ENCODE measurements around the gene WDR87. TPM values are rescaled to one million over a fixed set of nuclear protein-coding genes. Genes with fewer than 3 reads are reported as not detected.
"Not testable (repeated sequence)": the region's sequence is repeated elsewhere in the genome, so short reads cannot be mapped to it uniquely, and the experiment has no call there.

WDR87 gene
- total and polyA plus RNA-seq, 4 donors: 0.14 to 0.29 TPM; not detected in 2

DNA sequence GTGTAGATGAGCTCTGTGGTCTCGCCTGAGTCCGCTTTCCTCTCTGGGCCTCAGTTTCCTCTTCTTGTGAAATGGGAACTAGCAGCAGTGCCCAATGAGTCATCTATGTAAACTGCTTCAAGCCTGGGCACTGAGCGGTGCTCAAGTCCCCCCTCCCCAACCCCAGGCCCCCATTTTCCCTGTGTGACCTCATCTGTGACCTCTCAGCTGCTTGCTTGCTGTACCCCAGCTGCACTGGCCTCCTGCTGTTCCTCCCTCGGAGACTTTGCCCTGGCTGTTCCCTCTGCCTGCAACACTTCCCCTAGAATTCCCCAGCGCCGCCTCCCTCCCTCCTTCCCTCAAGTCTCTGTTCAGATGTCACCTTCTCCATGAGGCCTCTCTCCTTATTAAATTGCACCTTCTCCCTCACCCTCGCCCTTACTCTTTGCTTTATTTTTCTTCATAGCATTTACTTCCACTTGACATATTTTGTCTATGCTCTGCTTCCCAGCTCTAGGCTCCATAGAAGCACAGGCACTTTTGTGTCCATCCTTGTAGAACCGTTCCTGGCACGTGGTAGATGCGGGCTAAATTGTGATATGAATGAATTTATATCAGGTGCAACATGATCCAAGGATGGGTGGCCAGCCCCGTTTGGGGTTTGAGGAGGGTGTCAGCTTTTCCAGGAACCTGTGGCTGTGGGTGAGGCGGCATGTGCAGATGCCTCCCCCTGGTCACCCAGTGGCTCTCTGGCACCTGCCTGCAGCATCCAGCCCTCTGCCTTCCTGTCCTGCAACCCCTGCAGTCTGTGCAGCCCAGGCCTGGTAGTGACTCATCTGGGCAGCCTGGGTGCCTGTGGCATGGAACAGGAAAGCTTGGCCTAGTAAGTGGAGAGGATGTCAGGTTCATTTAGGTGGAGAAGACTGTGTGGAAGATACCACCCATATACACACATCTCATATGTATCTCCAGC is 26.9 kb upstream of the WDR87 start:
- H3K27me3 ChIP-seq (ENCODE audit: control insufficient read depth, insufficient read depth, low read length): no peaks in the 10 kb centered on the region
- no peaks in the 10 kb centered on the region for H3K9me3 ChIP-seq (ENCODE audit: control insufficient read depth, insufficient read depth, low read length)
- 75% methylated on average over 11 of the region's 12 CpGs for WGBS (ENCODE audit: insufficient coverage)
- no peaks in the 10 kb centered on the region for H3K36me3 ChIP-seq (ENCODE audit: control insufficient read depth, insufficient read depth, low read length)
- no peak overlapping the region for H3K4me3 ChIP-seq (ENCODE audit: low read depth, low read length)
- DNase-seq (ENCODE audit: low read depth in 4 of 6, low spot score in 6 of 6): peak in 1 of 6 donors; percentile 42
- H3K4me1 ChIP-seq (ENCODE audit: control insufficient read depth, insufficient read depth, low read length): peaks cover 44% of the 10 kb centered on the region
- H3K27ac ChIP-seq (ENCODE audit: low read depth, low read length): no peak overlapping the region

DNA sequence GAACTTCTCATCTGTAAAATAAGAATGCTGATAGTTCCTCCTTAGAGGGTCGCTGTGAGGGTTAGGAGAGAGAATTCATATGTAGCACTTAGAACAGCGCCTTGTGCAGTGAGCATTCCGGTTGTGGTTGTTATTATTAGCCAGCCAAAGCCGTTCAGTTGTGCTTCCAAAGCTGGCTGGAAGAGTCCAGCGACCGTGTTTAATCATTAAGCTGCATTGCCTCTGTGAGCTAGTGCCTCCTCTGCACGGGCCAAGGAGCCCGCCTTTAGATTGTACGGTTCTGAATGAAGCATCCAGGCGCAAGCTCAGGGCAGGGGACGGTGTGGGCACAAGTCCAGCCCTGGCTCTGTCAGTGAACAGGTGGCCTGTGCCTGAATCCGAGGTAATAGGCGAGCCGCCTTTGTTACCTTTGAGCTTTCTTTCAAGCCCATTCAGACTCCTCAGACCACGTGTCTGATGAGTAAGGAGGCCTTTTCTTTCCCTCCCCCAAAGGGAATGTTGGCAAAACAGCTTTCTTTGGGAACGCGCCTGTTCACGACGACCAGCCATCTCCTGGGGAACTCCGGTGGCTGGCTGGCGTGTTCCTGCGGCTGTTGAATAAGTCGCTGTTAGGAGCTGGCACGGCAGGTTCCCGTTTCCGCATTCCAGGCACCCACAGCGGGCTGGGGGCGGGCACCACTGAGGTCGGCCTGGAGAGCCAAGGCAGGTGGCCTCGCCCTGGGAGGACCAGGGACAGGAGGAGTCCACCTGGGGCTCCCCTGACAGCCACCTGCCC is 25.7 kb upstream of the WDR87 start:
- WGBS (ENCODE audit: insufficient coverage): 9% methylated on average over 26 of the region's 30 CpGs
- DNase-seq (ENCODE audit: low read depth in 4 of 6, low spot score in 6 of 6): peak in 4 of 6 donors; percentile 43 to 84 (median 66)
- H3K9me3 ChIP-seq (ENCODE audit: control insufficient read depth, insufficient read depth, low read length): no peaks in the 10 kb centered on the region
- no peak overlapping the region for H3K27ac ChIP-seq (ENCODE audit: low read depth, low read length)
- no peaks in the 10 kb centered on the region for H3K27me3 ChIP-seq (ENCODE audit: control insufficient read depth, insufficient read depth, low read length)
- H3K36me3 ChIP-seq (ENCODE audit: control insufficient read depth, insufficient read depth, low read length): no peaks in the 10 kb centered on the region
- H3K4me1 ChIP-seq (ENCODE audit: control insufficient read depth, insufficient read depth, low read length): peaks cover 46% of the 10 kb centered on the region
- no peak overlapping the region for H3K4me3 ChIP-seq (ENCODE audit: low read depth, low read length)

DNA sequence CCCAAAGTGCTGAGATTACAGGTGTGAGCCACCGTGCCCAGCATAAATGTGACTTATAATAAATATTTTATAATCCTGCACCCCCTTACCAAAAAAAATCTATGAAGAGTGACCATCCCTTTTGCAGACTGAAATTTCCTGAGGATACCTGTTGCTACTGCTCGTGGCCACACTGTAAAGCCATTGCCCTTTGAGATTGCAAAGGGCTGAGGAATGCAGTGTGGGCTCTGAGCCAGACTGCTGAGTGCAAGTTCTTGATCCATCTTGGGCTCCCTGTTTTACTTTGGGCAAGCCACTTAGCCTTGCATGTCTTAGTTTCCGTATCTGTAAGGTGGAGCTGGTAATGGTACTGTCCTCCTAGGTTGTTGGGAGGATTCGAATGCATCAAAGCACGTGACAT is 24.0 kb upstream of the WDR87 start:
- WGBS (ENCODE audit: insufficient coverage): 67% methylated on average over 1 of the region's 5 CpGs
- Histone ChIP-seq H3K9me3 (ENCODE audit: control insufficient read depth, insufficient read depth, low read length) (no peaks in the 10 kb centered on the region), H3K4me3 (ENCODE audit: low read depth, low read length) (no peak overlapping the region), H3K27ac (ENCODE audit: low read depth, low read length) (no peak overlapping the region), H3K36me3 (ENCODE audit: control insufficient read depth, insufficient read depth, low read length) (peaks cover 5% of the 10 kb centered on the region), H3K4me1 (ENCODE audit: control insufficient read depth, insufficient read depth, low read length) (peaks cover 46% of the 10 kb centered on the region), H3K27me3 (ENCODE audit: control insufficient read depth, insufficient read depth, low read length) (no peaks in the 10 kb centered on the region)
- DNase-seq (ENCODE audit: low read depth in 4 of 6, low spot score in 6 of 6): no peak

DNA sequence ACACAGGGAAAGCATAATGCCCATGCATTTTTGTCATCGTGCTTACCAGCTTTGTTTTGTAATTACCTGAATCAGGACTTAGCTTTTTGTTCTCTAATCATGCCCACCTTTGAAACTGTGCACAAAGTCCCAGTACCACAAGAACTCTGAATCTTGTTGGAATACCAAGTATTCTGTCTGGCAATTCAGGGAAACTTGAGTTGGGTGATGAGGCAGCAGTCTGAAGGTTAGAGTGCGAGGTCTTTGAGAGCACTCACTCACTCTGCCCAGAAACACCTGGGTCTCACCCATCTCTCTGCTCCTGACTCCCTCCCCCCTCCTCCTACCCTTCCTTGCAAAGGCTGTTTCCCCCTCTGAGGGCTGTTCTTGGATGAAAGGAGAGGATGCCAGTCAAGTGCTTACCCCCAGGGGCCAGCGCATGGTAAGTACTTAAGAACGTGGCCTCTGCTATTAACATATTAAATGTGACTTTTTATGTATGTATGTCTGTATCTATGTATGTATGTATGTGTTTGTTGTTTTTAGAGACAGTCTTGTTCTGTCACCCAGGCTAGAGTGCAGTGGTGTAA is 23.0 kb upstream of the WDR87 start:
- no peak overlapping the region for H3K4me3 ChIP-seq (ENCODE audit: low read depth, low read length)
- no peak for DNase-seq (ENCODE audit: low read depth in 4 of 6, low spot score in 6 of 6)
- no peaks in the 10 kb centered on the region for H3K27me3 ChIP-seq (ENCODE audit: control insufficient read depth, insufficient read depth, low read length)
- peaks cover 46% of the 10 kb centered on the region for H3K4me1 ChIP-seq (ENCODE audit: control insufficient read depth, insufficient read depth, low read length)
- H3K36me3 ChIP-seq (ENCODE audit: control insufficient read depth, insufficient read depth, low read length): peaks cover 5% of the 10 kb centered on the region
- WGBS (ENCODE audit: insufficient coverage): 71% methylated on average over 1 of the region's 4 CpGs
- H3K27ac ChIP-seq (ENCODE audit: low read depth, low read length): no peak overlapping the region
- H3K9me3 ChIP-seq (ENCODE audit: control insufficient read depth, insufficient read depth, low read length): no peaks in the 10 kb centered on the region

DNA sequence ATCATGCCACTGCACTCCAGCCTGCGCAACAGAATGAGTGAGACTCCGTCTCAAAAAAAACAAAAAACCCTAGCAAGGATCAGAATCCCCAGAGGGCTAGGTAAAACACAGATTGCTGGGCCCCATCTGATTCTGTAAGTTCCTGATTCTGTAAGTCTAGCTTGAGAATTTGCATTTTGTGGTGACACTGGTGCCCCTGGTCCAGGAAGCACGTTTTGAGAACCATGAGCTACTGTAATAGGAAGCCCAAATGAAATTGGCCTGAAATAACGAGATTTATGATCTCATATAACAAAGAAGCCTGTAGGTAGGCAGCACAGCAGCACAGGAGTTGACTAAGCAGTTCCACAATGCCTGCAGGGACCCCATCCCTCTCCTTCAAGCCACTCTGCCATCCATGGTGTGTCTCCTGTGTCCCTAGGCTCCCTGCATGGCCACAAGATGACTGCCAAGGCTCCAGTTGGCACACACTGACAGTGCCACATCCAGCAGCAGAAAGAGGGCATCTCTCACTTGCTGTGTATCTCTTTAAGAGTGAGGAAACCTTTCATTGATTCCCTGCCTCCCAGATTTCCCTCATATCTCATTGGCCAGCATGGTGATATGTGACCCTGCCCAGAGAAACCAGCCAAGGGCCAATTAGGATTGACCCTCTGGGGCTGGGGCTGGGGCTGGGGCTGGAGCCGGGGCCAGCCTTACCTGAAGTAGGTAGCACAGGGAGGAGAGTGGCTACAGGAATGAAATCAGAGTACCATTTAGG is 22.3 kb upstream of the WDR87 start:
- Histone ChIP-seq H3K27me3 (ENCODE audit: control insufficient read depth, insufficient read depth, low read length) (no peaks in the 10 kb centered on the region), H3K4me3 (ENCODE audit: low read depth, low read length) (no peak overlapping the region), H3K9me3 (ENCODE audit: control insufficient read depth, insufficient read depth, low read length) (no peaks in the 10 kb centered on the region), H3K27ac (ENCODE audit: low read depth, low read length) (no peak overlapping the region), H3K36me3 (ENCODE audit: control insufficient read depth, insufficient read depth, low read length) (peaks cover 5% of the 10 kb centered on the region), H3K4me1 (ENCODE audit: control insufficient read depth, insufficient read depth, low read length) (peaks cover 38% of the 10 kb centered on the region)
- 58% methylated on average over 1 of the region's 5 CpGs for WGBS (ENCODE audit: insufficient coverage)
- peak in 2 of 6 donors; percentile 19 to 30 for DNase-seq (ENCODE audit: low read depth in 4 of 6, low spot score in 6 of 6)

DNA sequence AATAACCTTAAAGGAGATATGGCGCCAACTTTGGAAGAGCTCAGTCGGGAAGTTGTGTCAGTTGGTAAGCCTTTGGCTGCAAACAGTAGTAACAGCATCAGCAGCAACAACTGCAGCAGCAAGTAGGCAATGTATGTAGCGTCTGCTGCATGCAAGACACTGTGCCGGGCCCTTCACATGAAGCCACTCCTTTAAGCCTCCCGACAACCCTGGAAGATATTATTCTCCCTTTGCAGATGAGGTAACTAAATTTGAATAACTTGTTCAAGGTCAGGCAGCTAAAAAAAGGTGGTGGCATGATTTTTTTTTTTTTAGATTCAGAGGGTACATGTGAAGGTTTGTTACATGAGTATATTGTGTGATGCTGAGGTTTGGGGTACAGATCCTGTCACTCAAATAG is 20.3 kb upstream of the WDR87 start:
- WGBS (ENCODE audit: insufficient coverage): 91% methylated on average over 3 of the region's 5 CpGs
- peaks cover 5% of the 10 kb centered on the region for H3K36me3 ChIP-seq (ENCODE audit: control insufficient read depth, insufficient read depth, low read length)

DNA sequence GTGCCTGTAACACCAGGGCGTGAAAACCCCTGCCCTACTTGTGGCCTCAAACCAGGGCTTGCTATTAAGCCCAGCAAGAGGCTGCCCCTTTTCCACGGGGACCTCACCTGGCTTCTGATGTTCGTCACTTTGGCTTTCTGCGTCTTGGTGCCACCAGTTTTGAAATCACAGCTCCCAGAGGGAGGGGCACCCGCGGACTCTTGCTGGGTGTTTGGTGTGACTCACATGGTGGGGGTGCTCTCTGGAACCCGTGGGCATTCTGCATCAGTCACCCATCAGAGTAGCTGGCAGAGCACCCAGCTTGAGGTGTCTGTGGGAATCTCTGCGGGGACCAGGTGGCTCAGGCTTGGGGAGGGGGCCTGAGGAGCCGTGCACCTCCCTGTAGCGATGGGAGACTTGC is 19.9 kb upstream of the WDR87 start:
- H3K27ac ChIP-seq (ENCODE audit: low read depth, low read length): no peak overlapping the region
- WGBS (ENCODE audit: insufficient coverage): 96% methylated on average over 10 of the region's 10 CpGs
- H3K27me3 ChIP-seq (ENCODE audit: control insufficient read depth, insufficient read depth, low read length): no peaks in the 10 kb centered on the region
- peaks cover 15% of the 10 kb centered on the region for H3K4me1 ChIP-seq (ENCODE audit: control insufficient read depth, insufficient read depth, low read length)
- no peaks in the 10 kb centered on the region for H3K9me3 ChIP-seq (ENCODE audit: control insufficient read depth, insufficient read depth, low read length)
- peaks cover 9% of the 10 kb centered on the region for H3K36me3 ChIP-seq (ENCODE audit: control insufficient read depth, insufficient read depth, low read length)
- no peak for DNase-seq (ENCODE audit: low read depth in 4 of 6, low spot score in 6 of 6)
- H3K4me3 ChIP-seq (ENCODE audit: low read depth, low read length): no peak overlapping the region

More for the DNA sequence above, 20.3 kb upstream of the WDR87 start:
- Histone ChIP-seq H3K9me3 (ENCODE audit: control insufficient read depth, insufficient read depth, low read length) (no peaks in the 10 kb centered on the region), H3K4me1 (ENCODE audit: control insufficient read depth, insufficient read depth, low read length) (peaks cover 18% of the 10 kb centered on the region), H3K27me3 (ENCODE audit: control insufficient read depth, insufficient read depth, low read length) (no peaks in the 10 kb centered on the region), H3K27ac (ENCODE audit: low read depth, low read length) (no peak overlapping the region), H3K4me3 (ENCODE audit: low read depth, low read length) (no peak overlapping the region)
- no peak for DNase-seq (ENCODE audit: low read depth in 4 of 6, low spot score in 6 of 6)

DNA sequence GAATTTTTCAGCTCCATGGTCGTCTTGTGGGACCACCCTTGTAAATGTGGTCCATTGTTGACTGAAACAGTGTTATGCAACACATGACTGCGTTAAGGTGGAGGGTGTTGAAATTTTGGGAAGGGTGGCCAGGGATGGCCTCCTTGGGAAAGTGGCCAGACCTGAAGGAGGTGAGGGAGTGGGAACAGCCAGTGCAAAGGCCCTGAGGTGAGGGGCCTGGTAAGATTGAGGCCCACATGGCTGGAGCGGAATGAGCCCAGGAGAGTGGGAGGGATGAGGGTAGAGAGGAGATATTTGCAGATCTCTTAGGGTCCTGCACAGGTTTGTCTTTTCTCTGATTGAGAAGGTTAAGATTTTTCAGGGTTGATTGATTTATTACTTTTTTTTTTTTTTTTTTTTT is 18.8 kb upstream of the WDR87 start:
- Histone ChIP-seq H3K9me3 (ENCODE audit: control insufficient read depth, insufficient read depth, low read length) (no peaks in the 10 kb centered on the region), H3K4me1 (ENCODE audit: control insufficient read depth, insufficient read depth, low read length) (peaks cover 20% of the 10 kb centered on the region), H3K4me3 (ENCODE audit: low read depth, low read length) (no peak overlapping the region), H3K36me3 (ENCODE audit: control insufficient read depth, insufficient read depth, low read length) (peaks cover 12% of the 10 kb centered on the region), H3K27me3 (ENCODE audit: control insufficient read depth, insufficient read depth, low read length) (no peaks in the 10 kb centered on the region), H3K27ac (ENCODE audit: low read depth, low read length) (no peak overlapping the region)
- 91% methylated on average over 3 of the region's 3 CpGs for WGBS (ENCODE audit: insufficient coverage)
- DNase-seq (ENCODE audit: low read depth in 4 of 6, low spot score in 6 of 6): no peak

DNA sequence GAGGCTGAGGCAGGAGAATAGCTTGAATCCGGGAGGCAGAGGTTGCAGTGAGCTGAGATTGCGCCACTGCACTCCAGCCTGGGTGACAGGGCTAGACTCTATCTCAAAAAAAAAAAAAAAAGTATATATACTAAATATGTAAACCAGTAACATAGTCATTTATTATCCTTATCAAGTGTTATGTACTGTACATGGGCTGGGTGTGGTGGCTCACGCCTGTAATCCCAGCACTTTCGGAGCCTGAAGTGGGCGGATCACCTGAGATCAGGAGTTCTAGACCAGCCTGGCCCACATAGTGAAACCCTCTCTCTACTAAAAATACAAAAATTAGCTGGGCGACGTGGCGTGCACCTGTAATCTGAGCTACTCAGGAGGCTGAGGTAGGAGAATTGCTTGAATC is 18.2 kb upstream of the WDR87 start:
- DNase-seq (ENCODE audit: low read depth in 4 of 6, low spot score in 6 of 6); H3K27me3 ChIP-seq (ENCODE audit: control insufficient read depth, insufficient read depth, low read length); H3K9me3 ChIP-seq (ENCODE audit: control insufficient read depth, insufficient read depth, low read length); H3K4me3 ChIP-seq (ENCODE audit: low read depth, low read length); H3K27ac ChIP-seq (ENCODE audit: low read depth, low read length): not testable (repeated sequence)
- H3K4me1 ChIP-seq (ENCODE audit: control insufficient read depth, insufficient read depth, low read length): peaks cover 20% of the 10 kb centered on the region
- peaks cover 12% of the 10 kb centered on the region for H3K36me3 ChIP-seq (ENCODE audit: control insufficient read depth, insufficient read depth, low read length)
- WGBS (ENCODE audit: insufficient coverage): 100% methylated on average over 3 of the region's 8 CpGs
